GM19023 (cell line): ENCODE measurements around the gene ACTR6.
"Not testable (repeated sequence)": the region's sequence is repeated elsewhere in the genome, so short reads cannot be mapped to it uniquely, and the experiment has no call there.

ENCODE experiments used
- ATAC-seq: cut with Tn5 transposase; IDR thresholded peaks from one replicate; pipeline ENCODE4 v1.9.1; 2021; ENCODE audit warnings: mild to moderate bottlenecking, moderate library complexity; ENCODE audit not compliant: unreplicated experiment

Gene ACTR6

GRCh38 chr12:100184549-100185145 is 16.0 kb upstream of the ACTR6 start:
- no peak for ATAC-seq

- ATAC-seq: peak; percentile 70
Observed at GRCh38 chr12:100185361-100185894, 15.2 kb upstream of the ACTR6 start.

GRCh38 chr12:100186071-100186470 is 14.5 kb upstream of the ACTR6 start:
- ATAC-seq: no peak

- ATAC-seq: no peak
Observed at GRCh38 chr12:100187068-100187467, 13.5 kb upstream of the ACTR6 start.

GRCh38 chr12:100187857-100188519 is 12.6 kb upstream of the ACTR6 start:
- no peak for ATAC-seq

GRCh38 chr12:100188888-100189635 is 11.6 kb upstream of the ACTR6 start:
- ATAC-seq: not testable (repeated sequence)

- no peak for ATAC-seq
Observed at GRCh38 chr12:100189636-100190394, 10.8 kb upstream of the ACTR6 start.

DNA sequence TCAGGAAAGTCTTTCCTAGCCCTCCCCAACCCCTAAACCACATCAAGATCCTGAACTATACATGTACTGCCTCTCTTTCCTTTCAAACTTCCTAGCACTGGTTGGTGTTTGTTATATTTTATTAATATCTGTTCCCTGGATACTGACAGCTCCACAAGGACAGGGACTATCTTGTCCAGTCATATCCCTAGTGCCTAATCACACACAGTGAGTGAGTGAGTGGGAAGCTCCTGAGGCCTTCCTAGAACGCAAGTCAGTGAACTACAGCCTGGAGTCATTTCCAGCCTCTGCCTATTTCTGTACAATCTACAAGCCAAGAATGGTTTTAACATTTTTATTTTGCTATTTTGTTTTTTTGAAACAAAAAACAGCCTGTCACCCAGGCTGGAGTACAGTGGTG is 7.5 kb upstream of the ACTR6 start:
- ATAC-seq: no peak

DNA sequence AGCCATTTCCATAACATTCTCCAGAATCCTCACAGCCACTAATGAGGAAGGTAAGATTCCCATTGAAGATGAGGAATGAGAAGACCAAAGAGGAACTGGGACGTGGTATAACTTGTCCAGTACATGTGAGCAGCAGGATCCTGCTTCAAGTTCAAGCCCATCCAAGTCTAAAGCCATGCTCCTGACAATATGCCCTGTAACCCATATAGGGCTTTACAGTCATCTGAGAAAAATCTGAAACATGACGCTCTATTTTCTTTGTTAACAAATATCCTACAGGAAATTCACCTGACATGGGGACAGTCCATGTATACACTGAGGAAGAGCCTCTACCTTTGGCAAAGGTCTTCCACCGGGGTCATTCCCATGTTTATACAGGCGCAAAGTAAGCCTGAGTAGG is 3.1 kb upstream of the ACTR6 start:
- ATAC-seq: no peak

GRCh38 chr12:100199023-100199346 is 1.6 kb upstream of the ACTR6 start:
- ATAC-seq: no peak

- peak; percentile 76 for ATAC-seq
Observed at GRCh38 chr12:100199347-100200149, 1.1 kb upstream of the ACTR6 start.

DNA sequence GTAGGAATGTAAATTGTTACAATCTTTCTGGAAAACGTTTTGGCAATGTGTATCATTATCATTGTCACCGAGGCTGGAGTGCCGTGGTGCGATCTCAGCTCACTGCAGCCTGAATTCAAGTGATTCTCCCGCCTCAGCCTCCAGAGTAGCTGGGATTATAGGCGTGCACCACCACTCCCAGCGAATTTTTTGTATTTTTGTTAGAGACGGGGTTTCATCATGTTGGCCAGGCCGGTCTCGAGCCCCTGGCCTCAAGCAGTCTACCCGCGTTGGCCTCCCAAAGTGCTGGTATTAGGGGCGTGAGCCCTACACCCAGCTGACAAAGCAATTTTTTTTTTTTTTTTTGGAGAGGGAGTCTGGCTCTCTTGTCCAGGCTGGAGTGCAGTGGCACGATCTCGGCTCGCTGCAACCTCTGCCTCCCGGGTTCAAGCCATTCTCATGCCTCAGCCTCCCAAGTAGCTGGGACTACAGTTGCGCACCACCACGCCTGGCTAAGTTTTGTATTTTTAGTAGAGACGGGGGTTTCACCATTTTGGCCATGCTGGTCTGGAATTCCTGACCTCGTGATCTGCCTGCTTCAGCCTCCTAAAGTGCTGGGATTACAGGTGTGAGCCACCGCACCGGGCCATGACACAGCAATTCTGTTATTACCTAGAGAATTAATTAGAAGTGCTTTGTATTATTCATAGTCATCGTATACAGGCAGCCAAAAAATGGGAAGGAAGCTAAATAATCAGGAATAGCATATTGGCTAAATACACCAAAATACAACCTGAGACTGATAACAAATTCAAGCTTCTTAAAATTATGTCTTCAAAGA is 1.2 kb downstream of the ACTR6 start:
- ATAC-seq: no peak

DNA sequence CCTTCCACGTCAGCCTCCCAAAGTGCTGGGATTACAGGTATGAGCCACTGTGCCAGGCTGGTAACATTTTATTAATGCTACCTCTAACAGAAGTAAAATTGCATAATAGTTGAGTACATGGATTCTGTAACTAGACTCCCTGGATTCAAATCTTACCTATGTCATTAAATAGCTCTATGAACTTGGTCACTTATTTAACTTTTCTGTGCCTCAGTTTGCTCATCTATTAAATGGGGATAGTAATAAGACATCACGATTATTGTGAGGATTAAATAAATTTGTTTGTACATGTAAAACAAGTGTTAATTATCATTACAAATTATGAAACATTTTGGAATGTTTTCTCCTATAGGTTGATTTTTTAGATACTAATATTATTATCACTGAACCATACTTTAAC is 6.7 kb downstream of the ACTR6 start:
- ATAC-seq: no peak

- no peak for ATAC-seq
Observed at GRCh38 chr12:100208834-100209233, 8.2 kb downstream of the ACTR6 start.

- ATAC-seq: no peak
Observed at GRCh38 chr12:100211698-100212097, 11.1 kb downstream of the ACTR6 start.

GRCh38 chr12:100213016-100213891 is 12.6 kb downstream of the ACTR6 start:
- ATAC-seq: no peak

- no peak for ATAC-seq
Observed at GRCh38 chr12:100214518-100214917, 13.9 kb downstream of the ACTR6 start.

DNA sequence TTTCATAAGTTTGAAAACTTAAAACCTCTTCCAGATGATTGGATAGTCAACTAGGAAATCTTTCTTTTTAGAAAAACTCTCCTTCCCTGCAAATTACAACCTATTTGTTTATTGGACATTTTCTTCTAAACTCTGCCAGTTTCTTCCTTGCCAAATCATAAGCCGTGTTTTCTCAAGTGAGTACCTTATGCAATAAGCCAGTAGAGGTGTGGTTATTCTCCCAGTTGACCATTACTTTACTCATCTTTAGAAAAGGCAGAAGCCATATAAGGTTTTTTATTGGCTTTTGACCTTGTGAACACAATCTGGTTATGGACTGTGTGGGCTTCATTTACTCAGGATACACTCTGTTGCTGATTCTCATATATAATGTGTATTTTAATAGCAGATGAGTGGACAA is 14.6 kb downstream of the ACTR6 start:
- ATAC-seq: no peak

DNA sequence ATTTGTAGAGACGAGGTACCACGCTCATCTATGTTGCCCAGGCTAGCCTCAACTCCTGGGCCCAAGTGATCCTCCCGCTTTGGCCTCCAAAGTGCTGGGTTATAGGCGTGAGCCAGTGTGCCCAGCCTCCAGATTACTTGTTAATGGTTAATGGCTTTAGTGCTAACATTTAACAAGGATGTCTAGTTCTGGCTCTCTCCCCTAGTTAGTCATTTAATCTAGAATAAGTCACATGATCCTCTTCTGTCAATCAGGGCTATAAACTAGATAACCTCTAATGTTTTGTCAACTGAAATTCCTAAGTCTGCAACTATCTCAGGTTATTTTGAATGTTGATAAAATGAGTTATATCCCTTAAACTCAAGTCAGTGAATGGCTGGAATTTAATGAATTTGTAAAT is 15.7 kb downstream of the ACTR6 start:
- no peak for ATAC-seq
